Psoas muscle (tissue), 8 donors: ENCODE data around the gene ACRV1. TPM values are rescaled to one million over a fixed set of nuclear protein-coding genes. Genes with fewer than 3 reads are reported as not detected.

Experiments
- ATAC-seq, 4 donors: fragments of 200-7000 bp; cut with Tn5 transposase; one replicate each; pipeline ENCODE4 v1.9.1; 2020; ENCODE audit warnings: moderate library complexity in 3 of 4, mild to moderate bottlenecking in 2 of 4
- DNase-seq, 2 donors: peaks; one replicate each; pipeline ENCODE4 v3.0.0-alpha.2; 2020
- H3K27ac ChIP-seq: fragments of 200-600 bp; one replicate; pipeline ENCODE4 v1.8.0; 2022
- H3K27me3 ChIP-seq, 3 donors: fragments of 200-600 bp in 1 of 3; one replicate each; pipeline versions ENCODE4 v1.6.1 to v1.8.0; 2013 to 2022; ENCODE audit warnings: low read length in 2 of 3, mild to moderate bottlenecking in 2 of 3, moderate library complexity in 1 of 3; ENCODE audit not compliant: insufficient read depth in 3 of 3
- H3K36me3 ChIP-seq, 2 donors: fragments of 200-600 bp in 1 of 2; one replicate each; pipeline versions ENCODE4 v1.6.1 to v1.8.0; 2013 to 2022; ENCODE audit warnings: low read depth in 1 of 2, mild to moderate bottlenecking in 1 of 2, moderate library complexity in 1 of 2; ENCODE audit not compliant: insufficient read depth in 1 of 2
- H3K4me1 ChIP-seq: fragments of 200-600 bp; one replicate; pipeline ENCODE4 v1.8.0; 2022
- H3K4me3 ChIP-seq: fragments of 200-600 bp; one replicate; pipeline ENCODE4 v1.8.0; 2022; ENCODE audit warnings: mild to moderate bottlenecking
- H3K9me3 ChIP-seq: fragments of 200-600 bp; one replicate; pipeline ENCODE4 v1.8.0; 2022
- CTCF ChIP-seq: fragments of 200-600 bp; IDR thresholded peaks from one replicate; pipeline ENCODE4 v1.8.0; 2022; ENCODE audit warnings: antibody characterized with exemption
- WGBS, 3 donors: extraction: QIAGEN DNeasy Blood & Tissue Kit; methylation state at CpG; one replicate each; pipeline versions ENCODE4 v1.1.6 to v1.1.7; 2013; 5-methylcytosine and 5-hydroxymethylcytosine counted together
- intact Hi-C, 2 donors: fragments of 100-400 bp; cut with DNase I; formaldehyde crosslinking; loops; one replicate each; pipeline versions ENCODE4 v1.11.0 to v1.14.2; 2022
- polyA plus RNA-seq, 3 donors: library from polyadenylated mRNA; stranded (reverse); fragments of 200-250 nt; gene quantifications; one replicate each; pipeline ENCODE4 v1.2.3, GENCODE V29; 2013
- total RNA-seq, 4 donors: library from RNA; stranded (reverse); fragmentation: NEBNext Ultra II Directional in 2 of 4; extraction: Animal tissue kit (Norgen Biotek cat#: 25700) in 2 of 4; gene quantifications; one replicate each; pipeline versions ENCODE4 v1.2.1 to v1.2.4, GENCODE V29; 2021 to 2023
- donor health status: healthy with polysubstance abuse.
- donor health status: DM: no; HTN: no; CAD: no; lungs with moderate emphysema.
- donor health status: Bipolar disorder and iron deficiency.
- donor health status: healthy.
- donor health status: DM: yes; HTN: yes; CAD: no.
- donor health status: DM: no; HTN: no; CAD: no.
- donor health status: DM: no; HTN: no; CAD: no.
- donor health status: DM: yes; HTN: yes; CAD: no.

ACRV1 gene
- total and polyA plus RNA-seq, 7 donors: 0.03 TPM; not detected in 6

- ATAC-seq (no peak), DNase-seq (no peak)
- Histone ChIP-seq H3K4me1 (no peaks in the 10 kb centered on the region), H3K9me3 (no peaks in the 10 kb centered on the region), H3K27me3 (no peaks in the 10 kb centered on the region), H3K36me3 (no peaks in the 10 kb centered on the region), H3K27ac (no peak overlapping the region), H3K4me3 (no peak overlapping the region)
- intact Hi-C loops: no loop called here
- WGBS, 3 donors: 43 to 46% (median 43%) methylated on average over 6 of the region's 6 CpGs
- no peak for TF ChIP-seq CTCF
These were observed 21.4 kb upstream of the ACRV1 start for GRCh38 chr11:125701858-125702621.

- intact Hi-C loops: no loop called here
- TF ChIP-seq CTCF: no peak
- Histone ChIP-seq H3K27ac (no peak overlapping the region), H3K4me3 (no peak overlapping the region), H3K9me3 (no peaks in the 10 kb centered on the region), H3K27me3 (no peaks in the 10 kb centered on the region), H3K36me3 (no peaks in the 10 kb centered on the region), H3K4me1 (no peaks in the 10 kb centered on the region)
- DNase-seq (no peak), ATAC-seq (no peak)
- 71 to 80% (median 78%) methylated on average over 6 of the region's 6 CpGs for WGBS, 3 donors
These were observed 20.5 kb upstream of the ACRV1 start for GRCh38 chr11:125701018-125701610.

GRCh38 chr11:125694951-125695350, 14.3 kb upstream of the ACRV1 start:
- ATAC-seq: no peak
- WGBS, 3 donors: 88 to 89% (median 88%) methylated on average over 2 of the region's 2 CpGs
- no peak overlapping the region for H3K27ac ChIP-seq
- no peaks in the 10 kb centered on the region for H3K27me3 ChIP-seq
- intact Hi-C loops: no loop called here
- no peaks in the 10 kb centered on the region for H3K4me1 ChIP-seq
- peaks cover 9% of the 10 kb centered on the region for H3K9me3 ChIP-seq
- no peak overlapping the region for H3K4me3 ChIP-seq
- no peak for TF ChIP-seq CTCF
- H3K36me3 ChIP-seq: no peaks in the 10 kb centered on the region
- no peak for DNase-seq

GRCh38 chr11:125692887-125693286, 12.2 kb upstream of the ACRV1 start:
- ATAC-seq (no peak), DNase-seq (no peak)
- 77 to 86% (median 78%) methylated on average over 5 of the region's 5 CpGs for whole genome bisulfite sequencing, 3 donors
- intact Hi-C loops: no loop called here
- Histone ChIP-seq H3K27me3 (no peaks in the 10 kb centered on the region), H3K36me3 (no peaks in the 10 kb centered on the region), H3K4me3 (no peak overlapping the region), H3K9me3 (peaks cover 9% of the 10 kb centered on the region), H3K4me1 (no peaks in the 10 kb centered on the region), H3K27ac (no peak overlapping the region)
- TF ChIP-seq CTCF: no peak
